AG04450 (cell line): ENCODE measurements around the gene MPP3. TPM values are rescaled to one million over a fixed set of nuclear protein-coding genes. Genes with fewer than 3 reads are reported as not detected.

Source experiments
- CTCF ChIA-PET: fragments of 300-600, 350-600 bp; formaldehyde crosslinking; extraction: SDS; loops from one replicate; lab custom pipeline; 2022; ENCODE audit warnings: antibody characterized with exemption, inconsistent platforms; lab: Charles Lee
- POLR2A ChIA-PET: fragments of 350-600 bp; formaldehyde crosslinking; extraction: SDS; loops from one replicate; lab custom pipeline; 2021; ENCODE audit warnings: antibody characterized with exemption, inconsistent platforms; lab: Yijun Ruan, JAX
- DNase-seq: peaks from one replicate; pipeline ENCODE4 v3.0.0-alpha.2; 2011; ENCODE audit warnings: low read depth, low spot score
- H3K27ac ChIP-seq: one replicate; pipeline ENCODE4 v1.5.1; 2012; ENCODE audit warnings: low read depth, low read length, control low read depth
- H3K27me3 ChIP-seq: one replicate; pipeline ENCODE4 v1.6.0; 2012; ENCODE audit warnings: low read length; ENCODE audit not compliant: control insufficient read depth, insufficient read depth
- H3K4me3 ChIP-seq: 2 replicates; pipeline ENCODE4 v1.5.1; 2011; ENCODE audit warnings: mild to moderate bottlenecking, low read depth, low read length, control low read depth
- H3K9me3 ChIP-seq: 2 replicates; pipeline ENCODE4 v1.5.1; 2012; ENCODE audit warnings: low read length; ENCODE audit not compliant: control insufficient read depth, insufficient read depth
- polyA plus RNA-seq: library from polyadenylated mRNA; depleted of rRNA; stranded (reverse); fragments of >200 nt; gene quantifications from 2 replicates; pipeline ENCODE4 v1.2.3, GENCODE V29; 2011
- TF ChIP-seq, protein P1 (sequence below): IDR thresholded peaks from 2 replicates; pipeline ENCODE4 v1.5.1; 2011; ENCODE audit warnings: low read depth, low read length, control low read depth, inconsistent platforms

MPP3 gene
- polyA plus RNA-seq, 1 experiment: 4.5 TPM

DNA sequence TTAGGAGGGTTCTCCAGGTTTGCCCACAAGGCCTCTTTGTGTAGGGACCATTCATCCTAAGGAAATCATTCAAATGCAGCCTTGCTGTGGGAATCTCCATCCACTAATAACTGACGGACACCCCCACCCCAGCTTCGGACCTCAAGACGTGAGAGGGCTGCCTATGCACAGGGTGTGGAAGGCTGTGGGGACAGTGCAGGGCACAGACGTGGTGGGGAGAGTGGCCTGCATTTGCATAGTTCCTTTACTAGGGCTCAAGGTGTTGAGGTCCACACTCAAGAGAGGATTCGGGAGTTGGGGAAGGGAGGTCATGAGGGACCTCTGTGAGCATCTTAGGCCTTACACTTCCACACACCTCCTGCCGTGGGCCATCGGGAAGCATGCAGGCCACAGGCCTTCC is 64.0 kb downstream of the MPP3 start:
- ChIA-PET POLR2A (no interaction called here), CTCF (no interaction called here)
- H3K9me3 ChIP-seq: no peaks in the 10 kb centered on the region
- no peak overlapping the region for H3K4me3 ChIP-seq
- H3K27me3 ChIP-seq: no peaks in the 10 kb centered on the region
- TF ChIP-seq, protein P1, sequence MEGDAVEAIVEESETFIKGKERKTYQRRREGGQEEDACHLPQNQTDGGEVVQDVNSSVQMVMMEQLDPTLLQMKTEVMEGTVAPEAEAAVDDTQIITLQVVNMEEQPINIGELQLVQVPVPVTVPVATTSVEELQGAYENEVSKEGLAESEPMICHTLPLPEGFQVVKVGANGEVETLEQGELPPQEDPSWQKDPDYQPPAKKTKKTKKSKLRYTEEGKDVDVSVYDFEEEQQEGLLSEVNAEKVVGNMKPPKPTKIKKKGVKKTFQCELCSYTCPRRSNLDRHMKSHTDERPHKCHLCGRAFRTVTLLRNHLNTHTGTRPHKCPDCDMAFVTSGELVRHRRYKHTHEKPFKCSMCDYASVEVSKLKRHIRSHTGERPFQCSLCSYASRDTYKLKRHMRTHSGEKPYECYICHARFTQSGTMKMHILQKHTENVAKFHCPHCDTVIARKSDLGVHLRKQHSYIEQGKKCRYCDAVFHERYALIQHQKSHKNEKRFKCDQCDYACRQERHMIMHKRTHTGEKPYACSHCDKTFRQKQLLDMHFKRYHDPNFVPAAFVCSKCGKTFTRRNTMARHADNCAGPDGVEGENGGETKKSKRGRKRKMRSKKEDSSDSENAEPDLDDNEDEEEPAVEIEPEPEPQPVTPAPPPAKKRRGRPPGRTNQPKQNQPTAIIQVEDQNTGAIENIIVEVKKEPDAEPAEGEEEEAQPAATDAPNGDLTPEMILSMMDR: no peak
- H3K27ac ChIP-seq: no peak overlapping the region
- no peak for DNase-seq

DNA sequence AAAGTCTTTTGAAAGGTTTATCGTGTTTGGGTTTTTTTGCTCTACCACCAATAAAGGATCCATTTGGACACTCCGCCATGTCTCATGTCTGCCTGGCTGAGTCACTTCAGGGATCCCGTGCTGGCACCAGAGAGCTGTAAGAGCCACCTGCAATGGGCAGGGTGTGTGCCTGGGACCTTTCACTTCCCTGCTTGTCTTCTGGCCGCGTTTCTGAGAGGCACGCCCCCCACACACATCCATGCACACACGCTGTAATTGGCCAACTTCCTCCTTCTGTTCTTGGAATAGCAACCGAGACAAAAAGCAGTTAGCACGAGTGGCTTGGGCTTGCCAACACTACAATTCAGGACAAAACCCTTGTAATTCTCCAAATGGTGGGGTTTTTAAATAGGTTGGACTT is 64.6 kb downstream of the MPP3 start:
- Histone ChIP-seq H3K4me3 (no peak overlapping the region), H3K27ac (no peak overlapping the region), H3K27me3 (no peaks in the 10 kb centered on the region), H3K9me3 (no peaks in the 10 kb centered on the region)
- ChIA-PET CTCF (no interaction called here), POLR2A (no interaction called here)
- TF ChIP-seq, protein P1: no peak
- DNase-seq: no peak

DNA sequence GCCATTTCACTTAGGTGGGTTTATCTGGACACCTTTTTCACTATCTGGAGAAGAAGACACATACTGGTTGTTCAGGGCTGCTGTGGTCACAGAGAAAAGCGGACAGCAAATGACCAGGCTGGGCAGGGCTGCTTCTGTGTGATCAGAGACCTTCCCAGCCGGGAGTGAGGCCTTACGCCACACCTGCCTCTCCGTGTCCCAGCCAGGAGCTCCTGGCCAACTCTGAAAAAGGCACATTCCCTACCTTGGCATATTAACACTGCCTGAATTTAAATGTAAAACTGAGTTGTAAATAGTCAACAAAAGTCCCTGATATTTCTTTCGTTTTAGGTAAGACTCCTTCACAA is 65.3 kb downstream of the MPP3 start:
- no peaks in the 10 kb centered on the region for H3K27me3 ChIP-seq
- CTCF ChIA-PET: interaction anchor here (1.2 to 14.0 kb wide), 4 partner anchors 8 to 79 kb away, joined by 3 to 515 read pairs (median 12); partner anchors contain the start of gene CD300LG
- H3K9me3 ChIP-seq: no peaks in the 10 kb centered on the region
- no peak overlapping the region for H3K4me3 ChIP-seq
- POLR2A ChIA-PET: interaction anchor here (1.2 kb wide), 1 partner anchor 78 kb away, joined by 3 read pairs; no protein-coding TSS in a partner anchor
- no peak overlapping the region for H3K27ac ChIP-seq
- no peak for DNase-seq
- TF ChIP-seq, protein P1: no peak

DNA sequence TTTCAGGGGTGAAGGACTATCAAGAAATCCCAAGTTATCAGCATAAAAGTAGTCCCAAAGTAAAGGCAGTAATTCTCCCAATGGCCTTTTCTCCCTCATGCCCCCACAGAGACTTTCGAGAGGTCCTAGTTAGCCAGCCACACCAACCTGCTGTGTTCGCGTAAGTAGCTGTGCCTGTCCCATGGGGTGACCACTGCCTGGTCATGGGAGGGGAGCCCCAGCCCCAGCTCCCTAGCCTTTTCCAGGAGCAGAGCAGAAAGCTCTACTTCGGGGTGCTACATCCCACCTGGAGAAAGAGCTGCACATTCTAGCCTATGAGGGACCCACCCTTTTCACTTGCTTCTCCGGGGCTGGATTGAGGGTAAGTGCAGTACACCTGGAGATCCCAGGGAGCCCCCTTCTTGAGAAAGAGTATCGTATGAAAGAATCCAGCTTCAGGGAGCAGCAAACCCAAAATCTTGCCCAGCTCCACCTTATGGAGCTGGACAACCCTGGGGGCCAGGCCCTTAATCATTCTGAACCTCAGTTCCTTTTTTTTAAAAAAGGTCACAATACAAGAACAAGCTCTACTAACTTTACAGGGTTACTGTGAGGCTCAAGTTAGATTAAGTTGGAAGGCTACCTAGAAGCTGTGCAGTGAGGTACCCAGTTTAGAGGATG is 65.8 kb downstream of the MPP3 start:
- no peak for DNase-seq
- CTCF ChIA-PET: interaction anchor here (0.6 to 14.0 kb wide), 10 partner anchors 8 to 1682 kb away, joined by 3 to 515 read pairs (median 5); partner anchors contain the start of gene CD300LG
- POLR2A ChIA-PET: interaction anchor here (0.5 to 1.2 kb wide), 2 partner anchors 11 to 79 kb away, joined by 3 read pairs; partner anchors contain the start of gene DUSP3

More for the DNA sequence above, 65.8 kb downstream of the MPP3 start:
- Histone ChIP-seq H3K27ac (no peak overlapping the region), H3K9me3 (no peaks in the 10 kb centered on the region), H3K27me3 (no peaks in the 10 kb centered on the region), H3K4me3 (no peak overlapping the region)
- TF ChIP-seq, protein P1: no peak
